Measurements from ENCODE around the gene MYO1F. TPM values are rescaled to one million over a fixed set of nuclear protein-coding genes. Genes with fewer than 3 reads are reported as not detected.

The MYO1F gene
- total RNA-seq, 2 donors from 2014 or later = 4.7 to 9.1 TPM

DNA sequence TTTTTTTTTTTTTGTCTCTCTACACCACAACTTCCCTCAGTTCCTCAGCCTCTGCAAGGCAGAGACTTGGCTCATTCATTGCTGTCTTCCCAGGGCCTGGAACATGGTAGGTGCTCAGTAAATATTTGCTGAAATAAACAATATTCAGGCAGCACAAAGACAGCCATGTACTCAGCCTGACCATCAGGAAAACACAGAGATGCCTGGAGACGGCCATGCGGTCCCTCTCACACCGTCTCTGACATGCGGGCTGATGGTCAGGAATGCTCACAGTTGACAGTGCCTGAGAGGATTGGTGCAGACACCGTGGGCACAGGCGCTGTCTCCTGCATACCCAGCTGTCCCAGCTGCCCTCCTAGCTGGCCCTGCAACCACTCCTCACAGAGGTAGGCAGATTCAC, 75.7 kb downstream of the MYO1F start:
- TF ChIP-seq, protein P1, sequence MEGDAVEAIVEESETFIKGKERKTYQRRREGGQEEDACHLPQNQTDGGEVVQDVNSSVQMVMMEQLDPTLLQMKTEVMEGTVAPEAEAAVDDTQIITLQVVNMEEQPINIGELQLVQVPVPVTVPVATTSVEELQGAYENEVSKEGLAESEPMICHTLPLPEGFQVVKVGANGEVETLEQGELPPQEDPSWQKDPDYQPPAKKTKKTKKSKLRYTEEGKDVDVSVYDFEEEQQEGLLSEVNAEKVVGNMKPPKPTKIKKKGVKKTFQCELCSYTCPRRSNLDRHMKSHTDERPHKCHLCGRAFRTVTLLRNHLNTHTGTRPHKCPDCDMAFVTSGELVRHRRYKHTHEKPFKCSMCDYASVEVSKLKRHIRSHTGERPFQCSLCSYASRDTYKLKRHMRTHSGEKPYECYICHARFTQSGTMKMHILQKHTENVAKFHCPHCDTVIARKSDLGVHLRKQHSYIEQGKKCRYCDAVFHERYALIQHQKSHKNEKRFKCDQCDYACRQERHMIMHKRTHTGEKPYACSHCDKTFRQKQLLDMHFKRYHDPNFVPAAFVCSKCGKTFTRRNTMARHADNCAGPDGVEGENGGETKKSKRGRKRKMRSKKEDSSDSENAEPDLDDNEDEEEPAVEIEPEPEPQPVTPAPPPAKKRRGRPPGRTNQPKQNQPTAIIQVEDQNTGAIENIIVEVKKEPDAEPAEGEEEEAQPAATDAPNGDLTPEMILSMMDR (IDR thresholded peaks at IDR 0.05) = no peak
- DNase-seq = no peak
- no peak overlapping the region for H3K9ac ChIP-seq (ENCODE audit: low read depth in 2 of 2, low read length in 2 of 2)
- no peaks in the 10 kb centered on the region for H3K27me3 ChIP-seq
- no peak overlapping the region for H3K4me3 ChIP-seq
- H3K27ac ChIP-seq = no peak overlapping the region
- H3K4me1 ChIP-seq = no peaks in the 10 kb centered on the region
- no peaks in the 10 kb centered on the region for H3K36me3 ChIP-seq
- no peaks in the 10 kb centered on the region for H3K9me3 ChIP-seq
- intact Hi-C loops (cut with DNase I) = loop anchor here (5.0 kb wide), 1 partner anchor 89 kb away; the partner anchor contains the start of gene MARCHF2

GRCh38 chr19:8500158-8500557, 77.1 kb downstream of the MYO1F start:
- DNase-seq = no peak
- Histone ChIP-seq H3K9ac (ENCODE audit: low read depth in 2 of 2, low read length in 2 of 2) (no peak overlapping the region), H3K36me3 (no peaks in the 10 kb centered on the region), H3K27me3 (no peaks in the 10 kb centered on the region), H3K4me1 (no peaks in the 10 kb centered on the region), H3K9me3 (no peaks in the 10 kb centered on the region), H3K27ac (no peak overlapping the region), H3K4me3 (no peak overlapping the region)
- TF ChIP-seq, protein P1 (IDR thresholded peaks at IDR 0.05) = no peak
- intact Hi-C loops (cut with DNase I) = loop anchor here (5.0 kb wide), 1 partner anchor 88 kb away; the partner anchor contains the start of gene MARCHF2

DNA sequence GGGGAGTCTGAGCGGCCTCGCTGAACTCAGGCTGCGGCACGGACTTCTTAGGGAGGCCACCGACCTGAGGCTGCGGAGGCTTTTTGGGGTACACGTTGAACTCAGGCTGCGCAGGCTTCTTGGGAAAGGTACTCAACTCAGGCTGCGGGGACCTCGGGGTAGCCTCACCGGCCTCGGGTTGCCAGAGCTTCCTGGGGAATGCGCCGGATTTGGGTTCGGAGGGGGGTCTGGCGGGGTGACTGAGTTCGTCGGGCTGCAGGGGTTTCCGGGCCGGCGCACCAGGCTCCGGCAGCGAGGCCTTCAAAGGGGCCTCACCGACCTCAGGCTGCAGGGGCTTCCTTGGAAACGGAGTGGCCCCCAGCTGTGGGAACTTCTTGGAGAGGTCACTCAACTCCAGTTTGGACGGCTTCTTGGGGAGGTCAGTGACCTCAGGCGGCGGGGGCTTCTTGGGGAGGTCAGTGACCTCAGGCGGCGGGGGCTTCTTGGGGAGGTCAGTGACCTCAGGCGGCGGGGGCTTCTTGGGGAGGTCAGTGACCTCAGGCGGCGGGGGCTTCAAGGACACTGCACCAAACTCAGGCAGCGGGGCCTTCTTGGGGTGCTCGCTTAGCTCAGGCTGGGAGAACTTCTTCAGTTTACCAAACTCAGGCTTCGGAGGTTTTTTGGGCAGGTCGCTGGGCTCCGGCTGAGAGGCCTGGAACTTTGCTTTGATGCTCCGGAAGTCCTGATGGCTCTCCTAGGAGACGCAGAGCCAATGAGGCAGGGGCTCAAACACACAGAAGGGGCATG, 78.0 kb downstream of the MYO1F start:
- no peak overlapping the region for H3K4me3 ChIP-seq
- H3K36me3 ChIP-seq = no peaks in the 10 kb centered on the region
- no peaks in the 10 kb centered on the region for H3K9me3 ChIP-seq
- H3K4me1 ChIP-seq = no peaks in the 10 kb centered on the region
- H3K27ac ChIP-seq = no peak overlapping the region
- TF ChIP-seq, protein P1 (IDR thresholded peaks at IDR 0.05) = no peak
- no peaks in the 10 kb centered on the region for H3K27me3 ChIP-seq
- no peak overlapping the region for H3K9ac ChIP-seq (ENCODE audit: low read depth in 2 of 2, low read length in 2 of 2)
- intact Hi-C loops (cut with DNase I) = no loop called here
- no peak for DNase-seq

DNA sequence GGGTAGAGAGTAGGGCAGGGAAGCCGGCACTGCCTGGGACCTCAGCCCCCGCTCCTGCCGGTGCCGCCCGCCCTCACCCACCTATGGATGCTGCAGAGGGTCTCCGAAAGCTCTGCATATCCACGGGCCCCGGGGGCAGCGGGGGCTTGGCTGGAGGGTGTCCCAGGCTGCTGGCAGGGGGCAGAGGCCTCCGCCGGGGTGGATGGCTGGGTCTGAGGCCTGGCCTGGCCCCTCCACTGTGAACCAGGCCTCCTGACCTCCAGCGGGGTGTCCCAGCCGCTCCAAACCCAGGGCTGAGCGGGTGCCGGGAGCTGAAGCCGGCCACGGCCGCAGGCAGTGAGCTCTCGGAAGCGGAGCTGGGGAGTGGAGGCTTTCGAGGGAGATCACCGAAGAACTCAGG, 78.9 kb downstream of the MYO1F start:
- intact Hi-C loops (cut with DNase I) = no loop called here
- no peak overlapping the region for H3K9ac ChIP-seq (ENCODE audit: low read depth in 2 of 2, low read length in 2 of 2)
- no peaks in the 10 kb centered on the region for H3K9me3 ChIP-seq
- H3K4me3 ChIP-seq = no peak overlapping the region
- H3K27ac ChIP-seq = no peak overlapping the region
- H3K36me3 ChIP-seq = no peaks in the 10 kb centered on the region
- DNase-seq = no peak
- no peaks in the 10 kb centered on the region for H3K27me3 ChIP-seq
- TF ChIP-seq, protein P1 (IDR thresholded peaks at IDR 0.05) = no peak
- H3K4me1 ChIP-seq = no peaks in the 10 kb centered on the region

- no peaks in the 10 kb centered on the region for H3K4me1 ChIP-seq
- no peak overlapping the region for H3K9ac ChIP-seq (ENCODE audit: low read depth in 2 of 2, low read length in 2 of 2)
- no peaks in the 10 kb centered on the region for H3K27me3 ChIP-seq
- no peaks in the 10 kb centered on the region for H3K9me3 ChIP-seq
- no peak overlapping the region for H3K27ac ChIP-seq
- TF ChIP-seq, protein P1 (IDR thresholded peaks at IDR 0.05) = no peak
- no peak for DNase-seq
- no peaks in the 10 kb centered on the region for H3K36me3 ChIP-seq
- intact Hi-C loops (cut with DNase I) = no loop called here
- H3K4me3 ChIP-seq = no peak overlapping the region
Observed at GRCh38 chr19:8494158-8494557, 83.1 kb downstream of the MYO1F start.
